HG03520 (cell line): ENCODE measurements around the gene RIPPLY1.

ENCODE experiments used
- ATAC-seq: cut with Tn5 transposase; IDR thresholded peaks from one replicate; pipeline ENCODE4 v1.9.1; 2021; ENCODE audit warnings: mild to moderate bottlenecking, moderate library complexity; ENCODE audit not compliant: unreplicated experiment

The RIPPLY1 gene

GRCh38 chrX:106903291-106903824, at the start of gene RIPPLY1:
TSS of gene RIPPLY1 (minus strand) at chrX:106903341. CDS start at chrX:106903287, 54 bp downstream.
- ATAC-seq: no peak

- no peak for ATAC-seq
These were observed 49.4 kb upstream of the RIPPLY1 start for GRCh38 chrX:106952538-106952937.

GRCh38 chrX:106952089-106952488, 48.9 kb upstream of the RIPPLY1 start:
- no peak for ATAC-seq

- ATAC-seq: no peak
These were observed 48.1 kb upstream of the RIPPLY1 start for GRCh38 chrX:106951230-106951629.

- no peak for ATAC-seq
These were observed 47.2 kb upstream of the RIPPLY1 start for GRCh38 chrX:106950381-106950780.

- ATAC-seq: no peak
These were observed 46.2 kb upstream of the RIPPLY1 start for GRCh38 chrX:106949366-106949765.

GRCh38 chrX:106948641-106949040, 45.5 kb upstream of the RIPPLY1 start:
- ATAC-seq: no peak

- no peak for ATAC-seq
These were observed 43.3 kb upstream of the RIPPLY1 start for GRCh38 chrX:106946464-106946863.

GRCh38 chrX:106940068-106940467, 36.9 kb upstream of the RIPPLY1 start:
- ATAC-seq: no peak

- no peak for ATAC-seq
These were observed 36.4 kb upstream of the RIPPLY1 start for GRCh38 chrX:106939566-106939965.

GRCh38 chrX:106936246-106936645, 33.1 kb upstream of the RIPPLY1 start:
- no peak for ATAC-seq

GRCh38 chrX:106935175-106935574, 32.0 kb upstream of the RIPPLY1 start:
- no peak for ATAC-seq

GRCh38 chrX:106933538-106933961, 30.4 kb upstream of the RIPPLY1 start:
- ATAC-seq: no peak

GRCh38 chrX:106932960-106933537, 29.9 kb upstream of the RIPPLY1 start:
- ATAC-seq: no peak

GRCh38 chrX:106932492-106932923, 29.4 kb upstream of the RIPPLY1 start:
- ATAC-seq: no peak

GRCh38 chrX:106931831-106932491, 28.8 kb upstream of the RIPPLY1 start:
- ATAC-seq: no peak

- ATAC-seq: no peak
These were observed 25.1 kb upstream of the RIPPLY1 start for GRCh38 chrX:106928227-106928626.

GRCh38 chrX:106927700-106928099, 24.6 kb upstream of the RIPPLY1 start:
- no peak for ATAC-seq

GRCh38 chrX:106927023-106927422, 23.9 kb upstream of the RIPPLY1 start:
- ATAC-seq: no peak

GRCh38 chrX:106921637-106922036, 18.5 kb upstream of the RIPPLY1 start:
- ATAC-seq: no peak

GRCh38 chrX:106919932-106920452, 16.9 kb upstream of the RIPPLY1 start, which contains the start of gene CLDN2:
TSS of gene CLDN2 (plus strand) at chrX:106920402. CDS start at chrX:106928229, 7,827 bp downstream.
- no peak for ATAC-seq
